K562 (cell line): Measurements from ENCODE around the gene CCDC181. TPM values are rescaled to one million over a fixed set of nuclear protein-coding genes. Genes with fewer than 3 reads are reported as not detected.

Experiments
- ATAC-seq: fragments of 200-7000 bp; cut with Tn5 transposase; 3 replicates; pipeline ENCODE4 v1.9.1; 2020; ENCODE audit warnings: moderate library complexity
- BruUV-seq: library from RNA; stranded (reverse); fragments of 400-500 nt; replicated peaks from 2 replicates; lab custom pipeline; 2021; lab: Mats Ljungman, UMichigan
- CTCF ChIA-PET: fragments of 300-600 bp; formaldehyde crosslinking; extraction: SDS; loops from one replicate; lab custom pipeline; 2021; ENCODE audit warnings: low intra/inter-chr PET ratio; lab: Yijun Ruan, JAX
- POLR2A ChIA-PET: fragments of 300-600, 350-650 bp; sonication (Branson Sonifier 250); formaldehyde crosslinking; extraction: SDS; loops from one replicate; lab custom pipeline; 2021; ENCODE audit warnings: antibody characterized with exemption, inconsistent platforms; lab: Yijun Ruan, JAX
- DNase-seq, 4 experiments: peaks; one replicate each; pipeline versions ENCODE4 v3.0.0 to v3.0.0-alpha.2; 2011 to 2018; ENCODE audit warnings: low spot score in 3 of 4, mixed read lengths in 3 of 4; ENCODE audit errors: extremely low read depth in 1 of 4
- FAIRE-seq: peaks from 2 replicates; lab custom pipeline; 2011; peaks lifted over from hg19 to GRCh38; lab: Jason Lieb, UNC
- H2AFZ ChIP-seq: 2 replicates; pipeline ENCODE4 v1.6.0; 2011; ENCODE audit warnings: low read depth, low read length, control low read depth, inconsistent platforms
- H3K27ac ChIP-seq: fragments of 200-600 bp; 3 replicates; pipeline ENCODE4 v1.8.0; 2011; ENCODE audit warnings: low read depth, mild to moderate bottlenecking, control low read depth, inconsistent platforms, low read length, moderate library complexity, mixed read lengths; ENCODE audit errors: extremely low read depth
- H3K27me3 ChIP-seq, 2 experiments: fragments of 300-600 bp in 1 of 2; 2 replicates in 1 of 2; 3 replicates in 1 of 2; pipeline versions ENCODE4 v1.6.0 to v1.8.0; 2011; ENCODE audit warnings: inconsistent platforms in 2 of 2, low read length in 2 of 2, mild to moderate bottlenecking in 1 of 2, mixed read lengths in 1 of 2, moderate library complexity in 1 of 2; ENCODE audit not compliant: control insufficient read depth in 2 of 2, insufficient read depth in 2 of 2
- H3K36me3 ChIP-seq: fragments of 300-600 bp; 3 replicates; pipeline ENCODE4 v1.8.0; 2011; ENCODE audit warnings: mild to moderate bottlenecking, low read length, inconsistent platforms; ENCODE audit not compliant: control insufficient read depth, insufficient read depth
- H3K4me1 ChIP-seq, 2 experiments: fragments of 200-600 bp in 1 of 2; replicated peaks in 1 of 2; 2 replicates in 1 of 2; 3 replicates in 1 of 2; pipeline versions ENCODE4 v1.5.1 to v1.8.0; 2011; ENCODE audit warnings: inconsistent platforms in 2 of 2, low read length in 2 of 2, mild to moderate bottlenecking in 1 of 2, mixed read lengths in 1 of 2, moderate library complexity in 1 of 2; ENCODE audit not compliant: control insufficient read depth in 2 of 2, insufficient read depth in 2 of 2
- H3K4me2 ChIP-seq: 2 replicates; pipeline ENCODE4 v1.6.1; 2011; ENCODE audit warnings: low read length, control low read depth, inconsistent platforms, mixed read lengths; ENCODE audit not compliant: insufficient read depth
- H3K4me3 ChIP-seq: fragments of 200-600 bp; sonication (generic), shearing (Covaris generic); 2 replicates; pipeline ENCODE4 v1.5.1; 2016; ENCODE audit warnings: control low read depth, inconsistent platforms
- H3K79me2 ChIP-seq: fragments of 200-600 bp; 3 replicates; pipeline ENCODE4 v1.8.0; 2011; ENCODE audit warnings: low read length, inconsistent platforms; ENCODE audit not compliant: control insufficient read depth, insufficient read depth
- H3K9ac ChIP-seq, 2 experiments: 2 replicates each; pipeline versions ENCODE4 v1.6.0 to v1.6.1; 2011; ENCODE audit warnings: low read depth in 2 of 2, low read length in 2 of 2, control low read depth in 1 of 2, inconsistent platforms in 1 of 2, mild to moderate bottlenecking in 1 of 2, mixed read lengths in 1 of 2; ENCODE audit not compliant: insufficient read depth in 1 of 2
- H3K9me1 ChIP-seq: one replicate; pipeline ENCODE4 v1.6.0; 2011; ENCODE audit warnings: inconsistent platforms, mild to moderate bottlenecking, low read length, moderate library complexity; ENCODE audit not compliant: control insufficient read depth, insufficient read depth
- H3K9me3 ChIP-seq: replicated peaks from 2 replicates; pipeline ENCODE4 v1.5.1; 2011; ENCODE audit warnings: low read depth, low read length, inconsistent platforms; ENCODE audit not compliant: control insufficient read depth, insufficient read depth
- H4K20me1 ChIP-seq: replicated peaks from 2 replicates; pipeline ENCODE4 v1.6.1; 2011; ENCODE audit warnings: low read length, inconsistent platforms, mixed read lengths; ENCODE audit not compliant: control insufficient read depth, insufficient read depth
- ARNT ChIP-seq, 2 experiments: fragments of 450-650 bp; IDR thresholded peaks; 2 replicates each; pipeline ENCODE4 v1.6.1; 2016; ENCODE audit warnings: mild to moderate bottlenecking in 1 of 2
- ATF7 ChIP-seq: fragments of 450-650 bp; IDR thresholded peaks from 2 replicates; pipeline ENCODE4 v1.7.1; 2014; ENCODE audit warnings: mild to moderate bottlenecking, moderate library complexity
- BRCA1 ChIP-seq, 2 experiments: fragments of 450-650 bp in 1 of 2; sonication (generic) in 1 of 2; formaldehyde crosslinking in 1 of 2; IDR thresholded peaks; 2 replicates each; pipeline versions ENCODE4 v1.5.0 to v1.6.1; 2017 to 2020; ENCODE audit warnings: mild to moderate bottlenecking in 1 of 2, missing genetic modification reagents in 1 of 2
- CCAR2 ChIP-seq: fragments of 200-400 bp; formaldehyde crosslinking; IDR thresholded peaks from 2 replicates; pipeline ENCODE4 v1.6.1; 2017; ENCODE audit warnings: mild to moderate bottlenecking, low read depth, low read length
- CREBBP ChIP-seq: IDR thresholded peaks from one replicate; pipeline ENCODE4 v1.6.1; 2012; ENCODE audit warnings: low read depth, mild to moderate bottlenecking, control low read depth, inconsistent platforms, low read length
- EP300 ChIP-seq: IDR thresholded peaks from 2 replicates; pipeline ENCODE4 v1.6.1; 2012; ENCODE audit warnings: low read length, improper control_type of control experiment
- HEY1 ChIP-seq: fragments of 250-450 bp; sonication (Bioruptor Pico); IDR thresholded peaks from 2 replicates; pipeline ENCODE4 v1.5.0; 2020; ENCODE audit warnings: mild to moderate bottlenecking, moderate library complexity, borderline replicate concordance
- HIVEP1 ChIP-seq: fragments of 250-450 bp; sonication (Bioruptor Pico); IDR thresholded peaks from 2 replicates; pipeline ENCODE4 v1.4.0; 2020; ENCODE audit warnings: mild to moderate bottlenecking
- MLX ChIP-seq, 2 experiments: fragments of 450-650 bp in 1 of 2; sonication (generic) in 1 of 2; formaldehyde crosslinking; conservative IDR thresholded peaks; 2 replicates each; pipeline versions ENCODE4 v1.4.0 to v1.8.1; 2020 to 2022; ENCODE audit warnings: mild to moderate bottlenecking in 1 of 2, missing genetic modification reagents in 1 of 2
- SIN3A ChIP-seq, 2 experiments: fragments of 150-350 bp in 1 of 2; IDR thresholded peaks; 2 replicates each; pipeline ENCODE4 v1.6.1; 2011 to 2016; ENCODE audit warnings: borderline replicate concordance in 2 of 2, low read depth in 2 of 2, low read length in 2 of 2, mild to moderate bottlenecking in 2 of 2, moderate library complexity in 2 of 2; ENCODE audit not compliant: control insufficient read depth in 1 of 2
- SOX6 ChIP-seq: fragments of 450-650 bp; IDR thresholded peaks from 2 replicates; pipeline ENCODE4 v1.6.1; 2014; ENCODE audit warnings: mild to moderate bottlenecking
- ZNF766 ChIP-seq: fragments of 200-800 bp; sonication (Bioruptor generic); conservative IDR thresholded peaks from 2 replicates; pipeline ENCODE4 v1.6.1; 2016; ENCODE audit warnings: missing genetic modification characterization, missing compliant biosample characterization
- WGBS: fragments of 100-300 bp; shearing (Covaris generic); methylation state at CpG from one replicate; pipeline ENCODE4 v1.1.6; 2016; ENCODE audit warnings: low coverage, mixed read lengths; ENCODE audit not compliant: insufficient coverage; ENCODE audit errors: missing lambda C conversion rate; 5-methylcytosine and 5-hydroxymethylcytosine counted together
- in situ Hi-C: fragments of 300-500 bp; cut with MboI; formaldehyde crosslinking; loops from 4 replicates; pipeline ENCODE4 v1.15.0; 2018; ENCODE audit warnings: inconsistent platforms, mixed read lengths
- intact Hi-C: fragments of 100-400 bp; cut with micrococcal nuclease; formaldehyde crosslinking; loops from 2 replicates; pipeline ENCODE4 v1.14.2; 2022
- polyA plus RNA-seq, 8 experiments: library from polyadenylated mRNA; depleted of rRNA in 4 of 8; stranded (reverse) in 5 of 8; unstranded in 3 of 8; fragments of >200 nt; fragmentation: Nextera tagmentation in 2 of 8; fragmentation: Illumina TruSeq in 1 of 8; extraction: Ambion mirVana in 2 of 8; extraction: Trizol in 1 of 8; gene quantifications; 2 replicates each; pipeline versions ENCODE4 v1.2.1 to v1.2.3, GENCODE V29; 2011 to 2014; ENCODE audit warnings: inconsistent platforms in 1 of 8, missing spikeins in 1 of 8
- total RNA-seq, 7 experiments: library from RNA; depleted of rRNA in 6 of 7; stranded (reverse); fragments of >200 nt in 6 of 7; fragmentation: Illumina TruSeq in 2 of 7; extraction: Trizol in 2 of 7; gene quantifications; 2 replicates each; pipeline versions ENCODE4 v1.2.1 to v1.2.3, GENCODE V29; 2011 to 2021; ENCODE audit warnings: low replicate concordance in 1 of 7

The CCDC181 gene
- total and polyA plus RNA-seq, 9 of the 15 experiments (the other 6 are each of a cell fraction or from before 2014, with no cell fraction given) = 0.04 to 0.14 TPM; not detected in 7

- DNase-seq (no peak), ATAC-seq (no peak), FAIRE-seq (no peak)
- Histone ChIP-seq H3K9ac (no peak overlapping the region), H3K36me3 (peaks cover 76% of the 10 kb centered on the region), H3K4me2 (no peak overlapping the region), H3K4me3 (no peak overlapping the region), H3K9me3 (no peaks in the 10 kb centered on the region), H3K27ac (no peak overlapping the region), H2AFZ (no peak overlapping the region), H3K9me1 (no peaks in the 10 kb centered on the region), H3K79me2 (no peaks in the 10 kb centered on the region), H3K27me3 (no peaks in the 10 kb centered on the region), H3K4me1 (no peaks in the 10 kb centered on the region), H4K20me1 (no peaks in the 10 kb centered on the region)
- intact Hi-C loops (no loop called here), in situ Hi-C loops (no loop called here)
- BruUV-seq = no TSS peak
- 70% methylated on average over 4 of the region's 4 CpGs for WGBS
- CTCF ChIA-PET = no interaction called here
- TF ChIP-seq HEY1 (CRISPR knock-in tag) (no peak), SOX6 (no peak), HIVEP1 (CRISPR knock-in tag) (no peak), EP300 (no peak), BRCA1 (IDR thresholded peaks at IDR 0.05) (no peak), BRCA1 (CRISPR knock-in tag; IDR thresholded peaks at IDR 0.05) (no peak), ARNT (IDR thresholded peaks at IDR 0.05) (no peak), CCAR2 (no peak), SIN3A (IDR thresholded peaks at IDR 0.05; ENCODE audit: borderline replicate concordance in 2 of 2, control insufficient read depth in 1 of 2, low read depth in 2 of 2, low read length in 2 of 2) (no peak), CREBBP (no peak), ATF7 (no peak), ZNF766 (CRISPR knock-in tag) (no peak), MLX (CRISPR knock-in tag; conservative IDR thresholded peaks at IDR 0.05) (no peak)
- POLR2A ChIA-PET = interaction anchor here (1.4 kb wide), 1 partner anchor 15 kb away, joined by 4 read pairs; the partner anchor contains the start of genes BLZF1 and NME7
These were observed 43.8 kb downstream of the CCDC181 start for GRCh38 chr1:169383449-169383848.
